ENCODE results near the gene C12orf43.

DNA sequence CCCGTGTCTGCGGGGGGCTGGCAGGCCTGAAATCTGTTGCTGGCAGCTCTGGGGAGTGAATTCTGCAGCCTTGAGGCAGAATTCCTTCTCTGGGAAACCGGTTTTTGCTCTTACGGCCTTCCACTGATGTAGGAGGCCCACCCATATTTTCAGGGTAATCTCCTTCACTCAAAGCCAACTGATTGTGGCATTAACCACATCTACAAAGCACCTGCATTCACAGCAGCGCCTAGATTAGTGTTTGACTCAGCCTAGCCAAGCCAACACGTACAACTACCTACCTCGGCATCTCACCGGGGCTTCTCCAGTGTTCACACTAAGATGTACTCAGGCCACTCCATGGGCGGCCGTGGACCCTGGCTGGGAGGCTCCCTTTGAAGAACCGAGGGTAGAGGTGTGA is 15.8 kb downstream of the C12orf43 start:
- TF ChIP-seq POLR2A (IDR thresholded peaks at IDR 0.05; ENCODE audit: low read length) = no peak
- no peak for TF ChIP-seq GATA1 (IDR thresholded peaks at IDR 0.05; ENCODE audit: low read depth, low read length)

Measured in erythroblast (primary cell).